Body of pancreas (tissue), 4 donors: ENCODE measurements around the gene SLN. TPM values are rescaled to one million over a fixed set of nuclear protein-coding genes. Genes with fewer than 3 reads are reported as not detected.

Experiments
- ATAC-seq: fragments of 150-250 bp; one replicate; pipeline ENCODE4 v1.9.1; 2016
- DNase-seq, 4 donors: peaks; one replicate each; pipeline ENCODE4 v3.0.0-alpha.2; 2019
- H3K27ac ChIP-seq, 4 donors: fragments of 200-600 bp; sonication (generic); 1 replicate in 3 of 4; 2 replicates in 1 of 4; pipeline versions ENCODE4 v1.5.1 to v1.6.1; 2016 to 2019; ENCODE audit warnings: mild to moderate bottlenecking in 1 of 4, mixed read lengths in 1 of 4, moderate library complexity in 1 of 4
- H3K27me3 ChIP-seq, 2 donors: fragments of 200-600 bp; sonication (generic); one replicate each; pipeline ENCODE4 v1.6.0; 2016; ENCODE audit warnings: mild to moderate bottlenecking in 1 of 2
- H3K36me3 ChIP-seq, 2 donors: fragments of 200-600 bp; sonication (generic); replicated peaks in 1 of 2; 2 replicates each; pipeline ENCODE4 v1.5.1; 2016; ENCODE audit warnings: low read depth in 2 of 2; ENCODE audit not compliant: insufficient read depth in 1 of 2
- H3K4me1 ChIP-seq: fragments of 200-600 bp; sonication (generic); one replicate; pipeline ENCODE4 v1.6.0; 2016
- H3K4me3 ChIP-seq, 2 donors: fragments of 200-600 bp; sonication (generic); 1 replicate in 1 of 2; 2 replicates in 1 of 2; pipeline ENCODE4 v1.5.1; 2016 to 2019
- H3K9me3 ChIP-seq, 3 donors: fragments of 200-600 bp; sonication (generic); 1 replicate in 2 of 3; 2 replicates in 1 of 3; pipeline ENCODE4 v1.5.1; 2016
- CTCF ChIP-seq, 7 experiments: fragments of 450-650 bp in 4 of 7; fragments of 200-600 bp in 3 of 7; sonication (generic) in 3 of 7; IDR thresholded peaks; one replicate each; pipeline ENCODE4 v1.5.1; 2016 to 2019; ENCODE audit warnings: antibody characterized with exemption in 7 of 7
- POLR2A ChIP-seq, 3 donors: fragments of 450-650 bp; IDR thresholded peaks; one replicate each; pipeline ENCODE4 v1.6.1; 2016; ENCODE audit warnings: antibody characterized with exemption in 3 of 3, mild to moderate bottlenecking in 2 of 3
- WGBS, 2 donors: methylation state at CpG; one replicate each; pipeline ENCODE4 v1.1.5; 2017; 5-methylcytosine and 5-hydroxymethylcytosine counted together
- intact Hi-C: fragments of 100-400 bp; cut with DNase I; formaldehyde crosslinking; loops from one replicate; pipeline ENCODE4 v1.15.1; 2023
- total RNA-seq, 2 donors: library from RNA; depleted of rRNA; stranded (reverse); fragments of >200 nt; gene quantifications; one replicate each; pipeline ENCODE4 v1.1.0, GENCODE V29; 2016

SLN gene
- total RNA-seq, 2 donors from 2014 or later: 2.3 to 3.0 TPM

- 83 to 86% methylated on average over 11 of the region's 11 CpGs for whole genome bisulfite sequencing, 2 donors
- intact Hi-C loops: no loop called here
- Histone ChIP-seq H3K4me1 (no peaks in the 10 kb centered on the region), H3K27ac (no peak overlapping the region), H3K36me3 (no peaks in the 10 kb centered on the region), H3K27me3 (no peaks in the 10 kb centered on the region), H3K9me3 (no peaks in the 10 kb centered on the region), H3K4me3 (no peak overlapping the region)
- TF ChIP-seq POLR2A (IDR thresholded peaks at IDR 0.05): no peak
- TF ChIP-seq CTCF (IDR thresholded peaks at IDR 0.05): no peak
- DNase-seq (no peak), ATAC-seq (no peak)
Measured at GRCh38 chr11:107669191-107669740, 42.6 kb downstream of the SLN start.

- Histone ChIP-seq H3K4me3 (no peak overlapping the region), H3K36me3 (no peaks in the 10 kb centered on the region), H3K27me3 (no peaks in the 10 kb centered on the region), H3K27ac (no peak overlapping the region), H3K9me3 (no peaks in the 10 kb centered on the region), H3K4me1 (no peaks in the 10 kb centered on the region)
- intact Hi-C loops: no loop called here
- no peak for DNase-seq
- ATAC-seq: no peak
- TF ChIP-seq POLR2A (IDR thresholded peaks at IDR 0.05) (no peak), CTCF (IDR thresholded peaks at IDR 0.05) (no peak)
- 44 to 45% methylated on average over 8 of the region's 8 CpGs for WGBS, 2 donors
Measured at GRCh38 chr11:107666911-107667613, 44.8 kb downstream of the SLN start.

DNA sequence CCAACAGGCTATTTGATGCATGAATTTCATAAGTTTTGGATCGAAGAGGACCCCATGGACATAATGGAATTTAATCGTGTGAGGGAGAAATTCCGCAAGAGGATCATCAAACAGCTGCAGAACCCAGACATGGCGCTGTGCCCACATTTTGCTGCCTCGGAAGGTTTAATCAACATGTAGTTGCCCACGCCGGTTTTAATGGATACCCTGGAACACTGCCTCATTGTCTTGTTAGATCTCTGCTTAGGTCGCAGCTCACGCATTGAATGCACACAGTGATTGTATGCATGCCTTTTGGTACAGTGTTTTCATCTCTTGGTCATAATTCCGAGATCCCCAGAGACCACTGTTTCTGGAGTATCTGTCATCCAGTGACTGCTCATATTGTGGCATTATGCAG is 46.8 kb downstream of the SLN start:
- DNase-seq (no peak), ATAC-seq (no peak)
- Histone ChIP-seq H3K9me3 (no peaks in the 10 kb centered on the region), H3K4me3 (no peak overlapping the region), H3K27me3 (no peaks in the 10 kb centered on the region), H3K27ac (no peak overlapping the region), H3K36me3 (no peaks in the 10 kb centered on the region), H3K4me1 (no peaks in the 10 kb centered on the region)
- 30 to 41% methylated on average over 10 of the region's 10 CpGs for WGBS, 2 donors
- TF ChIP-seq POLR2A (IDR thresholded peaks at IDR 0.05) (no peak), CTCF (IDR thresholded peaks at IDR 0.05) (no peak)
- intact Hi-C loops: no loop called here

DNA sequence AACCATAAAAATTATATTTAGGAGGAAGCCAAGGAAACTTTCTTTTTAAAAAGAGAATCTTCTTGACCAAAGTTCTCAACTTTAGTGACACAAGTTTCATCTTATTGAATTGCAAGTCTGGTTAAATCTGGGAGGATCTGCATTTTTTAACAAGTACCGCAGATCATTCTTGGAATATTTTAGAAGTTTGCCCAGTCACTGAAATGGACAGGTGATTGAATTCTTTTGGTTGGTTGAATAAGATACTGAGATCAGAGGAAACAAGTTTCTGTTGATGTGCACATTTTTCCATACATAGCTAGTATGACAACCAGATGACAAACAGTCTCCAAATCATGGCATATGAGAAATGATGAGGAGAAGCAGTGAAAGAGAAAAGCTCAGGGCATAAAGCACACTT is 50.2 kb downstream of the SLN start:
- ATAC-seq (no peak), DNase-seq (no peak)
- intact Hi-C loops: no loop called here
- H3K27ac ChIP-seq: no peak overlapping the region
- TF ChIP-seq CTCF (IDR thresholded peaks at IDR 0.05) (no peak), POLR2A (IDR thresholded peaks at IDR 0.05) (no peak)
- H3K36me3 ChIP-seq: no peaks in the 10 kb centered on the region
- 64 to 67% methylated on average over 1 of the region's 1 CpG for WGBS, 2 donors
- H3K4me1 ChIP-seq: no peaks in the 10 kb centered on the region
- no peaks in the 10 kb centered on the region for H3K27me3 ChIP-seq
- H3K9me3 ChIP-seq: no peaks in the 10 kb centered on the region
- H3K4me3 ChIP-seq: no peak overlapping the region

DNA sequence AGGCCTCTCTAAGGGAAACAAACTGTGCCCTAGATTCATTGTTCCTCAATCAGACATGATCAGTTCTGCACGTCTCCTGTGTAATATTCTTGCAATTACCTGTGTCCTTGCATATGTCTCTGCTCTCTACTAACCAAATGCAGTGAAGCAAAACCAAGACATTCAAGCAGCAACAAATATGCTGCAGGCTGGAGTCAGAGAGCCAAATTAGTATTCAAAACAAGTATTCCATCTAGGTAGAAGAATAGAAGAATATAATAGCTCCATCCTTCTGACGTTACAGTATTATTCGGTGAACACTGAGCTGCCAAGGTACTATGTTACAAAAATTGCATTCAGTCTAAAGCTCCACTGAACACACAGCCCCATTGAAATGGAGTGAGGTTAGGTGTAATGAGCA is 51.8 kb downstream of the SLN start:
- H3K4me1 ChIP-seq: no peaks in the 10 kb centered on the region
- no peak for ATAC-seq
- H3K9me3 ChIP-seq: no peaks in the 10 kb centered on the region
- 73 to 81% methylated on average over 3 of the region's 3 CpGs for WGBS, 2 donors
- TF ChIP-seq POLR2A (IDR thresholded peaks at IDR 0.05) (no peak), CTCF (IDR thresholded peaks at IDR 0.05) (no peak)
- intact Hi-C loops: no loop called here
- H3K27me3 ChIP-seq: no peaks in the 10 kb centered on the region
- H3K36me3 ChIP-seq: no peaks in the 10 kb centered on the region
- no peak for DNase-seq
- H3K4me3 ChIP-seq: no peak overlapping the region
- no peak overlapping the region for H3K27ac ChIP-seq
